ENCODE measurements around the gene SEC31B.

The SEC31B gene

GRCh38 chr10:100438674-100439315 is 80.9 kb downstream of the SEC31B start:
- DNase-seq (ENCODE audit: low read depth): no peak

Measured in ELR (cell line).